WTC11 (cell line): ENCODE data around the gene PPM1L. TPM values are rescaled to one million over a fixed set of nuclear protein-coding genes. Genes with fewer than 3 reads are reported as not detected.

ENCODE experiments used
- ATAC-seq: fragments of 200-7000 bp; cut with Tn5 transposase; 2 replicates; pipeline ENCODE4 v1.10.0; 2021; ENCODE audit warnings: mild to moderate bottlenecking, moderate library complexity
- CTCF ChIA-PET: fragments of 300-600 bp; sonication (Branson Sonifier 250); formaldehyde crosslinking; loops from one replicate; lab custom pipeline; 2021; ENCODE audit warnings: antibody characterized with exemption; lab: Charles Lee
- POLR2A ChIA-PET: fragments of 350-600 bp; sonication (Branson Sonifier 250); formaldehyde crosslinking; loops from one replicate; lab custom pipeline; 2021; ENCODE audit warnings: antibody characterized with exemption; lab: Charles Lee
- DNase-seq: peaks from one replicate; pipeline ENCODE4 v3.0.0; 2021; ENCODE audit warnings: low spot score
- H3K27ac Mint-ChIP-seq: 2 replicates; pipeline ENCODE4 v1.8.0; 2021; ENCODE audit warnings: mixed read lengths
- H3K27me3 Mint-ChIP-seq: 2 replicates; pipeline ENCODE4 v1.8.0; 2021; ENCODE audit warnings: low read depth, mild to moderate bottlenecking, moderate library complexity, mixed read lengths
- H3K36me3 Mint-ChIP-seq: 2 replicates; pipeline ENCODE4 v1.8.0; 2021; ENCODE audit warnings: mixed read lengths
- H3K4me1 Mint-ChIP-seq: 2 replicates; pipeline ENCODE4 v1.8.0; 2022; ENCODE audit warnings: mixed read lengths
- H3K4me3 Mint-ChIP-seq: 2 replicates; pipeline ENCODE4 v1.8.0; 2021; ENCODE audit warnings: mild to moderate bottlenecking, moderate library complexity, mixed read lengths
- H3K9me3 Mint-ChIP-seq: 2 replicates; pipeline ENCODE4 v1.8.0; 2021; ENCODE audit warnings: mixed read lengths
- CREB1 ChIP-seq: sonication (generic); formaldehyde crosslinking; IDR thresholded peaks from 2 replicates; pipeline ENCODE4 v1.8.0; 2023; ENCODE audit warnings: mild to moderate bottlenecking, missing genetic modification reagents
- ELF4 ChIP-seq: sonication (generic); formaldehyde crosslinking; IDR thresholded peaks from 2 replicates; pipeline ENCODE4 v1.8.1; 2022; ENCODE audit warnings: low read depth, mild to moderate bottlenecking, moderate library complexity, missing genetic modification reagents
- FOXJ3 ChIP-seq: sonication (generic); formaldehyde crosslinking; IDR thresholded peaks from 2 replicates; pipeline ENCODE4 v1.9.0; 2021; ENCODE audit warnings: missing genetic modification reagents, mild to moderate bottlenecking, borderline replicate concordance
- FOXK1 ChIP-seq: sonication (generic); formaldehyde crosslinking; IDR thresholded peaks from 2 replicates; pipeline ENCODE4 v1.8.0; 2022; ENCODE audit warnings: mild to moderate bottlenecking, moderate library complexity, missing genetic modification reagents
- MXD4 ChIP-seq: fragments of 250-450 bp; sonication (Bioruptor Pico); IDR thresholded peaks from 2 replicates; pipeline ENCODE4 v1.8.0; 2021; ENCODE audit warnings: mild to moderate bottlenecking, moderate library complexity, borderline replicate concordance
- NR2C2 ChIP-seq: sonication (generic); formaldehyde crosslinking; IDR thresholded peaks from 2 replicates; pipeline ENCODE4 v1.8.0; 2022; ENCODE audit warnings: mild to moderate bottlenecking, missing genetic modification reagents
- PRRX2 ChIP-seq: fragments of 250-450 bp; sonication (Bioruptor Pico); IDR thresholded peaks from 2 replicates; pipeline ENCODE4 v1.8.0; 2021; ENCODE audit warnings: mild to moderate bottlenecking
- RELA ChIP-seq: sonication (generic); formaldehyde crosslinking; IDR thresholded peaks from 2 replicates; pipeline ENCODE4 v1.8.1; 2022; ENCODE audit warnings: missing genetic modification reagents, mild to moderate bottlenecking, borderline replicate concordance
- RORB ChIP-seq: fragments of 250-450 bp; sonication (Bioruptor Pico); IDR thresholded peaks from 2 replicates; pipeline ENCODE4 v1.9.0; 2021; ENCODE audit warnings: mild to moderate bottlenecking
- SMAD4 ChIP-seq: sonication (generic); formaldehyde crosslinking; IDR thresholded peaks from 2 replicates; pipeline ENCODE4 v1.8.0; 2022; ENCODE audit warnings: mild to moderate bottlenecking, missing genetic modification reagents
- TEAD1 ChIP-seq: sonication (generic); formaldehyde crosslinking; IDR thresholded peaks from 2 replicates; pipeline ENCODE4 v1.8.0; 2022; ENCODE audit warnings: mild to moderate bottlenecking, missing genetic modification reagents
- TP53 ChIP-seq: sonication (generic); formaldehyde crosslinking; IDR thresholded peaks from 2 replicates; pipeline ENCODE4 v1.8.1; 2023; ENCODE audit warnings: mild to moderate bottlenecking, missing genetic modification reagents
- ZNF138 ChIP-seq: sonication (generic); formaldehyde crosslinking; conservative IDR thresholded peaks from 2 replicates; pipeline ENCODE4 v1.8.1; 2022; ENCODE audit warnings: mild to moderate bottlenecking, moderate library complexity, missing genetic modification reagents
- ZNF232 ChIP-seq: sonication (generic); formaldehyde crosslinking; IDR thresholded peaks from 2 replicates; pipeline ENCODE4 v1.8.0; 2022; ENCODE audit warnings: mild to moderate bottlenecking, missing genetic modification reagents
- ZNF317 ChIP-seq: sonication (generic); formaldehyde crosslinking; IDR thresholded peaks from 2 replicates; pipeline ENCODE4 v1.8.1; 2023; ENCODE audit warnings: low read depth, mild to moderate bottlenecking, moderate library complexity, missing genetic modification reagents, borderline replicate concordance
- ZNF396 ChIP-seq: fragments of 250-450 bp; sonication (Bioruptor Pico); IDR thresholded peaks from 2 replicates; pipeline ENCODE4 v1.8.0; 2021; ENCODE audit warnings: mild to moderate bottlenecking, moderate library complexity, borderline replicate concordance
- ZNF416 ChIP-seq: fragments of 250-450 bp; sonication (Bioruptor Pico); IDR thresholded peaks from 2 replicates; pipeline ENCODE4 v1.9.0; 2021; ENCODE audit warnings: mild to moderate bottlenecking, inconsistent platforms
- total RNA-seq: library from RNA; stranded (reverse); gene quantifications from 3 replicates; pipeline ENCODE4 v1.2.3, GENCODE V29; 2021
- TF ChIP-seq, protein P1 (sequence below): sonication (generic); formaldehyde crosslinking; IDR thresholded peaks from 2 replicates; pipeline ENCODE4 v1.8.1; 2022; ENCODE audit warnings: low read depth, mild to moderate bottlenecking, moderate library complexity, missing genetic modification reagents, borderline replicate concordance
- TF ChIP-seq, protein P2 (sequence below): sonication (generic); formaldehyde crosslinking; IDR thresholded peaks from 2 replicates; pipeline ENCODE4 v1.8.1; 2023; ENCODE audit warnings: mild to moderate bottlenecking, missing genetic modification reagents
- TF ChIP-seq, protein P3 (sequence below): fragments of 250-450 bp; sonication (Bioruptor Pico); IDR thresholded peaks from 2 replicates; pipeline ENCODE4 v1.8.0; 2021; ENCODE audit warnings: mild to moderate bottlenecking
- TF ChIP-seq, protein P4 (sequence below): sonication (generic); formaldehyde crosslinking; IDR thresholded peaks from 2 replicates; pipeline ENCODE4 v1.8.1; 2023; ENCODE audit warnings: mild to moderate bottlenecking, moderate library complexity, missing genetic modification reagents
- TF ChIP-seq, protein P5 (sequence below): fragments of 250-450 bp; sonication (Bioruptor Pico); IDR thresholded peaks from 2 replicates; pipeline ENCODE4 v2.1.2; 2022; ENCODE audit warnings: mild to moderate bottlenecking, moderate library complexity

The PPM1L gene
- total RNA-seq, 1 experiment from 2014 or later: 18.1 TPM

DNA sequence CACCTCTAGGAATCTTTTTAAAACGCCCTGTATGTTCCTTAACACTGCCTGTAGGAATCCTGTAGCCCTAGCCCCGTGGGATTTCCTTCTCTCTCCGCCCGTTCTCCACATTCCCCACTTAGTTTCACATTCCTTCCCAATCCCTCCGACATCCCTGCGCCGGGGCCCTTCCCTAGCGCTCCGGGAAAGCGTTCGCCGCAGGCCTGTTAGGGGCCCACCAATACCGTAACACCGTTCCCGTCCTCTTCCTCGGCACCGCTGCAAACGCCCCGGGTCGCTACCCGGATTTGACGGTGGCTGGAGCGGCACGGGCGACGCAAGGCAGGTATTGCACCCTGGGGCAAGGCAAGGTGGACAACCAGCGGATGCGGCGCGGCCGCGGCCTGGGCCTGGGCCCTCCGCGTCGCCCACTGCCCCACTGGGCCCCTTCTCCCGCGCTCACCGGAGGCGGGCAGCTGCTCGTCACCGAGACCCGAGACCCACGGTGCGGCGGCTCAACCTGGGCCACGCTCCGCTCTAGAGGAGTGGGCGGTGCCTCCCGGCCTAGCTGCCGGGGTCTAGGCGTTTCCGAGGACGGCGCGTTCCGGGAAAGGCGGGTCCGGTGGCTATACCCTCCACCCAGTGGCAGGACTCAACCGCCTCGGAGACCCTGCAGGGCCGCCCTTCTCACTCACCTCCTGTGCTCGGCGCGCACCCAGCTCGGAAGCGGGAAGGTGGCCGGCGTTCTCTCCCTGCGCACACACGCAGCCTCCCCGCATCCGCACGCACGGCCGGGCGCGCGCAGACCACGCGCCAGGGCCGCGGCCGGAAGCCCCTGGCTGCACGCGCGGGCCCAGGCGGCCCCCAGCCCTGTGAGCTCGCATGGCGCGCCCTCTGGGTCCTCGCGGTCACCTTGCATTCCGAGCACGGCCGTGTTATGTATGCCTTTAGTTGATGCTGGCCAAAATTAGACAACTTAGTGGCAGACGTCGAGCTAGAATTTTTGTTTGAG is 348.8 kb downstream of the PPM1L start, which contains the start of gene B3GALNT1 (continued):
- TF ChIP-seq, protein P1, sequence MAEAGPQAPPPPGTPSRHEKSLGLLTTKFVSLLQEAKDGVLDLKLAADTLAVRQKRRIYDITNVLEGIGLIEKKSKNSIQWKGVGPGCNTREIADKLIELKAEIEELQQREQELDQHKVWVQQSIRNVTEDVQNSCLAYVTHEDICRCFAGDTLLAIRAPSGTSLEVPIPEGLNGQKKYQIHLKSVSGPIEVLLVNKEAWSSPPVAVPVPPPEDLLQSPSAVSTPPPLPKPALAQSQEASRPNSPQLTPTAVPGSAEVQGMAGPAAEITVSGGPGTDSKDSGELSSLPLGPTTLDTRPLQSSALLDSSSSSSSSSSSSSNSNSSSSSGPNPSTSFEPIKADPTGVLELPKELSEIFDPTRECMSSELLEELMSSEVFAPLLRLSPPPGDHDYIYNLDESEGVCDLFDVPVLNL (CRISPR knock-in tag): peak; percentile 80; the same call in 1 of the 2 replicates
- TF ChIP-seq FOXJ3: no peak
- peak; percentile 91 for TF ChIP-seq TP53
- TF ChIP-seq, protein P2, sequence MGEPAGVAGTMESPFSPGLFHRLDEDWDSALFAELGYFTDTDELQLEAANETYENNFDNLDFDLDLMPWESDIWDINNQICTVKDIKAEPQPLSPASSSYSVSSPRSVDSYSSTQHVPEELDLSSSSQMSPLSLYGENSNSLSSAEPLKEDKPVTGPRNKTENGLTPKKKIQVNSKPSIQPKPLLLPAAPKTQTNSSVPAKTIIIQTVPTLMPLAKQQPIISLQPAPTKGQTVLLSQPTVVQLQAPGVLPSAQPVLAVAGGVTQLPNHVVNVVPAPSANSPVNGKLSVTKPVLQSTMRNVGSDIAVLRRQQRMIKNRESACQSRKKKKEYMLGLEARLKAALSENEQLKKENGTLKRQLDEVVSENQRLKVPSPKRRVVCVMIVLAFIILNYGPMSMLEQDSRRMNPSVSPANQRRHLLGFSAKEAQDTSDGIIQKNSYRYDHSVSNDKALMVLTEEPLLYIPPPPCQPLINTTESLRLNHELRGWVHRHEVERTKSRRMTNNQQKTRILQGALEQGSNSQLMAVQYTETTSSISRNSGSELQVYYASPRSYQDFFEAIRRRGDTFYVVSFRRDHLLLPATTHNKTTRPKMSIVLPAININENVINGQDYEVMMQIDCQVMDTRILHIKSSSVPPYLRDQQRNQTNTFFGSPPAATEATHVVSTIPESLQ (CRISPR knock-in tag): no peak
- peak; percentile 95 for TF ChIP-seq TEAD1 (CRISPR knock-in tag)
- TF ChIP-seq, protein P3, sequence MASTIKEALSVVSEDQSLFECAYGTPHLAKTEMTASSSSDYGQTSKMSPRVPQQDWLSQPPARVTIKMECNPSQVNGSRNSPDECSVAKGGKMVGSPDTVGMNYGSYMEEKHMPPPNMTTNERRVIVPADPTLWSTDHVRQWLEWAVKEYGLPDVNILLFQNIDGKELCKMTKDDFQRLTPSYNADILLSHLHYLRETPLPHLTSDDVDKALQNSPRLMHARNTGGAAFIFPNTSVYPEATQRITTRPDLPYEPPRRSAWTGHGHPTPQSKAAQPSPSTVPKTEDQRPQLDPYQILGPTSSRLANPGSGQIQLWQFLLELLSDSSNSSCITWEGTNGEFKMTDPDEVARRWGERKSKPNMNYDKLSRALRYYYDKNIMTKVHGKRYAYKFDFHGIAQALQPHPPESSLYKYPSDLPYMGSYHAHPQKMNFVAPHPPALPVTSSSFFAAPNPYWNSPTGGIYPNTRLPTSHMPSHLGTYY (CRISPR knock-in tag): no peak
- peak; percentile 75; the same call in 1 of the 2 replicates for TF ChIP-seq NR2C2 (CRISPR knock-in tag)
- TF ChIP-seq, protein P4, sequence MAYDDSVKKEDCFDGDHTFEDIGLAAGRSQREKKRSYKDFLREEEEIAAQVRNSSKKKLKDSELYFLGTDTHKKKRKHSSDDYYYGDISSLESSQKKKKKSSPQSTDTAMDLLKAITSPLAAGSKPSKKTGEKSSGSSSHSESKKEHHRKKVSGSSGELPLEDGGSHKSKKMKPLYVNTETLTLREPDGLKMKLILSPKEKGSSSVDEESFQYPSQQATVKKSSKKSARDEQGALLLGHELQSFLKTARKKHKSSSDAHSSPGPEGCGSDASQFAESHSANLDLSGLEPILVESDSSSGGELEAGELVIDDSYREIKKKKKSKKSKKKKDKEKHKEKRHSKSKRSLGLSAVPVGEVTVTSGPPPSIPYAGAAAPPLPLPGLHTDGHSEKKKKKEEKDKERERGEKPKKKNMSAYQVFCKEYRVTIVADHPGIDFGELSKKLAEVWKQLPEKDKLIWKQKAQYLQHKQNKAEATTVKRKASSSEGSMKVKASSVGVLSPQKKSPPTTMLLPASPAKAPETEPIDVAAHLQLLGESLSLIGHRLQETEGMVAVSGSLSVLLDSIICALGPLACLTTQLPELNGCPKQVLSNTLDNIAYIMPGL (CRISPR knock-in tag): peak; percentile 87; the same call in 1 of the 2 replicates
- peak; percentile 88 for TF ChIP-seq SMAD4 (CRISPR knock-in tag)
- TF ChIP-seq FOXK1: peak; percentile 88
- TF ChIP-seq ZNF232 (CRISPR knock-in tag): peak; percentile 87; the same call in 1 of the 2 replicates
- TF ChIP-seq, protein P5, sequence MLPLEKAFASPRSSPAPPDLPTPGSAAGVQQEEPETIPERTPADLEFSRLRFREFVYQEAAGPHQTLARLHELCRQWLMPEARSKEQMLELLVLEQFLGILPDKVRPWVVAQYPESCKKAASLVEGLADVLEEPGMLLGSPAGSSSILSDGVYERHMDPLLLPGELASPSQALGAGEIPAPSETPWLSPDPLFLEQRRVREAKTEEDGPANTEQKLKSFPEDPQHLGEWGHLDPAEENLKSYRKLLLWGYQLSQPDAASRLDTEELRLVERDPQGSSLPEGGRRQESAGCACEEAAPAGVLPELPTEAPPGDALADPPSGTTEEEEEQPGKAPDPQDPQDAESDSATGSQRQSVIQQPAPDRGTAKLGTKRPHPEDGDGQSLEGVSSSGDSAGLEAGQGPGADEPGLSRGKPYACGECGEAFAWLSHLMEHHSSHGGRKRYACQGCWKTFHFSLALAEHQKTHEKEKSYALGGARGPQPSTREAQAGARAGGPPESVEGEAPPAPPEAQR (CRISPR knock-in tag): no peak
- TF ChIP-seq ZNF138 (CRISPR knock-in tag): no peak
- peak; percentile 92; the same call in 1 of the 2 replicates for TF ChIP-seq ELF4 (CRISPR knock-in tag)
- no peak for TF ChIP-seq ZNF416 (CRISPR knock-in tag)
- TF ChIP-seq RELA (CRISPR knock-in tag): peak; percentile 92; the same call in 1 of the 2 replicates

DNA sequence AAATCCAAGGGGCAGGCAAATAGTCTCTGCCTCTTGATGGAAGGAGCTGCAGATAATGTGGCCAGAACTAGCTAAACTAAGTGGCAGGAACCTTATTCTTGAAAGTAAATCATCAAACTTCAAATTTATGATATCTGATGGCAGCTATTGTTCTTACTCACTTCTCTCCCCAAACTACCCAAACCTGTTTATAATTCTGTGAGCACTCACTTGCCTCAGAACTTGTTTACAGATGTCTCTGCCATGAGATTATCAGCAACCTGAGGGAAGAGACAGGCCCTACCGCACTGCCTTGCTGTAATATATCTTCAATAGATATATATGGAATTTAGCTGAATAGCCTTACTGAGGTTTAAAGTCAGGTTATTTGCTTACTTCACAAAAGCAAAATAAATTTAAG is 351.3 kb downstream of the PPM1L start:
- DNase-seq (no peak), ATAC-seq (no peak)
- POLR2A ChIA-PET: no interaction called here
- no peak overlapping the region for H3K27ac Mint-ChIP-seq
- peaks cover 37% of the 10 kb centered on the region for H3K27me3 Mint-ChIP-seq
- no peak overlapping the region for H3K4me3 Mint-ChIP-seq
- H3K4me1 Mint-ChIP-seq: peaks cover 12% of the 10 kb centered on the region
- H3K9me3 Mint-ChIP-seq: no peaks in the 10 kb centered on the region
- peaks cover 5% of the 10 kb centered on the region; the same call in 1 of the 2 replicates for H3K36me3 Mint-ChIP-seq
- CTCF ChIA-PET: interaction anchor here (1.1 kb wide), 1 partner anchor 316 kb away, joined by 3 read pairs; no protein-coding TSS in a partner anchor
- TF ChIP-seq RORB (CRISPR knock-in tag) (no peak), CREB1 (CRISPR knock-in tag) (no peak), MXD4 (CRISPR knock-in tag) (no peak), ZNF317 (CRISPR knock-in tag) (no peak), ZNF396 (CRISPR knock-in tag) (no peak), PRRX2 (CRISPR knock-in tag) (no peak), ELF4 (CRISPR knock-in tag) (no peak)
- TF ChIP-seq, protein P2 (CRISPR knock-in tag): no peak
- TF ChIP-seq, protein P4 (CRISPR knock-in tag): no peak
